HG02678 (cell line): ENCODE data around the gene D2HGDH.

Experiments
- ATAC-seq: cut with Tn5 transposase; IDR thresholded peaks from one replicate; pipeline ENCODE4 v1.9.1; 2021; ENCODE audit warnings: mild to moderate bottlenecking, moderate library complexity; ENCODE audit not compliant: unreplicated experiment

Gene D2HGDH

GRCh38 chr2:241734467-241735208 lies at the start of gene D2HGDH:
TSS of gene D2HGDH (plus strand) at chr2:241734630. CDS start at chr2:241735225, 595 bp downstream.
- peak; percentile 79 for ATAC-seq

GRCh38 chr2:241686324-241686649 lies 48.1 kb upstream of the D2HGDH start:
- peak; percentile 14 for ATAC-seq

DNA sequence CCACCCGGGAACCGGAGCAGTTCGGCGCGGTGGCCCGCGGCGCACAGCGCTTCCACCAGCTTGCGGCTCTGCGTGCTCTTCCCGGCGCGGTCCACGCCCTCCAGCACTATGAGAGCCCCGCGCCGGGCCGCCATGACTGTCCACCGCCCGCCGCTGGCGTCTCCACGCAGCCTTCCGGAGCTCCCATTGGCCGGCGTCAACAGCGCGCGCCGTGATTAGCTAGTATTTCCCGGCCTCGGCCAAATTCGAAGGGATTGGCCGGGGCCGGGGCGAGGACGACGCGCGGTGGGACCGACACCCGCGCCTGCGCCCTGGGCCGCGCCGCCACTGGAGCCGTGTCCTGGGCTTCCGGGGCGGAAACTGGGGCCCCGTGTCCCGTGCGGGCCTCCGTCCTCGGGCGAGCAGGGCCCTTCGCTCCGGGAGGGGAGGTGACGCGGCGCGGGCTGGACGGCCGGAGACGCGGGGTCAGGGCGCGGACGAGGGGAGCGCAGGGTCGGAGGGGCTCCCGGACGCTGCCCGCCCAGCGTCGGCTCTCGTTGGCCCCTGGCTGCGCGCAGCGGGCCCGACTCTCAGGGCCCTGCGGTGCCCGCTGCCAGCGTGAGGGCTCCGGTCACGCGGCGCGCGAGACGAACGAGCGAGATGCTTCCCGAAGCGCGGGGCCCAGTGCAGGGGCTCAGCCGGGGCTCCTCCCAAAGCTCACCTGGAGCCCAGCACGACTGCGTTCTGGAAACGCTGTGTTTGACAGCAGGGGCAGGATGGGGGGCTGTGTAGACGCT lies 47.6 kb upstream of the D2HGDH start, which contains the start of gene DTYMK:
Gene DTYMK (minus strand): TSS at position 166 of the 776 bp plus-strand sequence. CDS start 32 bp downstream, at position 134.
- peak; percentile 98 for ATAC-seq

GRCh38 chr2:241689306-241689705 lies 45.1 kb upstream of the D2HGDH start:
- no peak for ATAC-seq

DNA sequence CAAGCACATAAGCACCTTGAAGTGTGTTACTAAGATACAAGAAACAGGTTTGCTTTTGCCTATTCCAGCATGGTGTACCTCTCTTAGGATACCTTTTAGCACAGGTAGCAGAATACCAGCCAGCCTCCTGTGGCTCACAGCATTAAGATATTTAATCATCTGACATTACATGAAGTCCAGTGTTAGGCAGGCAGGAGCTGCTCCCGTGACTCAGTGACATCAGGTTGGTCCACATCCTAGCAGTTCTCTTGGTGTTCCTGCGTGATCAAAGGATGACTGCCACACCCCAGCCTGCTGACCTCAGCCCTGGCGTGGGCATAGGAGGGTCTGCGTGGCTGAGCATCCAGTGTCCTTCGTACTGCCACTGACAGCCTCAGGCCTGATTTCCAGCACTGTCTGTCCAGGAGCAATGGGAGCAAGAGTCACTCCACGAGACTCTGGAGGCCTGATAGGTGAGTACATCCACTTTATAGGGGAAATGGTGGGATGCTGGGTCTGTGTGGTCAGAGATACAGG lies 44.2 kb upstream of the D2HGDH start:
- no peak for ATAC-seq

DNA sequence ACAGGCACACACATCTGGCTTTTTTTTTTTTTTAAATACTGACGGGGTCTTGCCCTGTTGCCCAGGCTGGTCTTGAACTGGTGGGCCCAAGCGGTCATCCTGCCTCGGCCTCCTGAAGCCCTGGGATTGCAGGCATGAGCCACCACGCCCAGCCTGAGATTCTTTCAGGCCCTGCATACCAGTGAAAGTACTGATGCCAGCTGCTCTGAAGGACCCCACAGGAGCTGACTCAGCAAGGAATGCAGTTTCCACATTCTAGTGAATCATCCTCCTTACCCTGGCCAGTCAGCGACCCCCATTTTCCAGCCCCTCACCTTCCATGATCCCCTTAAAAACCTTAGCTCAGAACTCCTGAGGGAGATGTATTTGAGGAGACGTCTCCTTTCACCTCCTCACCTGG lies 42.0 kb upstream of the D2HGDH start:
- ATAC-seq: no peak

DNA sequence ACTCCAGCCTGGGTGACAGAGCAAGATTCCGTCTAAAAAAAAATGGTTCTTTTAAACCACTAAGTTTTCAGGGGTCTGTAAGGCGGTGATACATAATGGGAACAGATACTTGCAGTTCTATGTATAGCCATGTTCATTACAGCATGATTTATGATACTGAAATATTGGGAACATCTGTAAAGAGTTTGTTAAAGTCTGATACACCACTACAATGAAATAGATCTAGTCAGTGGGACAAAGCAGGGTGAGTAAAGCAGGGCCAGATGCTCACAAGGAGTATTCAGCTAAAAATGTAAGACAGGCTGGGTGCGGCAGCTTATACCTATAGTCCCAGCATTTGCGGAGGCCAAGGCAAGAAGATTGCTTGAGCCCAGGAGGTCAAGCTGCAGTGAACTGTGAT lies 38.8 kb upstream of the D2HGDH start:
- no peak for ATAC-seq

DNA sequence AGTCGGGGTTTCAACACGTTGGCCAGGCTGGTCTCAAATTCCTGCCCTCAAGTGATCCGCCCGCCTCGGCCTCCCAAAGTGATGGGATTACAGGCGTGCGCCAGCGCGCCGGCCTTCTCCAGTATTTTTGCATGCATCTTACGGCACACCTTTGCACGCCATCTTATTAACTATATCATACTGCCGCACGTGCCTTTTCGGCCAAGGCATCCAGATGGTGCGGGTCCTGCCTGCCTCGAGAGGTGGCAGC lies 33.4 kb upstream of the D2HGDH start:
- ATAC-seq: no peak

DNA sequence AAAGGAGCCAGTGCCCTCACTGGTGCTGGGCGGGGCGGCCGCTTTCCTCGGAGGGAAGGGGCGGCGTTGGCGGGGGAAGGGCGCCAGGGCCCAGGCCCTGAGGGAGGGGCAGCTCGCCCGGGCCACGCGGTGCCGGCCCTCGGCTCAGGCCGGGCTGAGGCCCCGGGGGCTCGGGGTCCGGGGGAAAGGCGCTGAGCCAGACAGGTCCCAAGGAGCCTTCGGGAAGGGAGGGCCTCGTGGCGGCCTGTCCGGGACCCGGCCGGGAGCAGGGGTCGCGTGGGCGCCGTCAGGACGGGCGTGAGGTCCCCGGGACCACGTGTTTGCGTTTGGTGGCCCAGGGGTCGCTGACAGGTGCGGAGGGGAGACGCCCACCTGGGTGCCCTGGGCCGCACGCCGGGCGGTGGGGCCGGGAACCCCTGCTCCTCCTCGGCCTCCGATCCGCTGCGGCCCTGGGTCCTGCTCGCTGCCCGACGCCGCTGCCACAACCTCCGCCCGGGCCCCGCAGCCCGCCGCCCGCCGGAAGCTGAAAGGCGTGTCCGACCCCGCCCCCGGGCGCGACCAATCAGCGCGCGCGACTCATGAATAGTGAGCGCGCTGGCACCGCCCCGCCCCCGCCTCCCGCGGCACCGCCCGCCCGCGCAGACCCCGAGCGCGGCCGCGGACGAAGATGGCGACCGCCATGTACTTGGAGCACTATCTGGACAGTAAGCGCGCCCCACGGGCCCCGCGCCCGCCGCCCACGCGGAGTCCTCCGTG lies 32.9 kb upstream of the D2HGDH start, which contains the start of gene ING5:
Gene ING5 (plus strand): TSS at position 641 of the 756 bp plus-strand sequence. CDS start 27 bp downstream, at position 668.
- peak; percentile 61 for ATAC-seq

DNA sequence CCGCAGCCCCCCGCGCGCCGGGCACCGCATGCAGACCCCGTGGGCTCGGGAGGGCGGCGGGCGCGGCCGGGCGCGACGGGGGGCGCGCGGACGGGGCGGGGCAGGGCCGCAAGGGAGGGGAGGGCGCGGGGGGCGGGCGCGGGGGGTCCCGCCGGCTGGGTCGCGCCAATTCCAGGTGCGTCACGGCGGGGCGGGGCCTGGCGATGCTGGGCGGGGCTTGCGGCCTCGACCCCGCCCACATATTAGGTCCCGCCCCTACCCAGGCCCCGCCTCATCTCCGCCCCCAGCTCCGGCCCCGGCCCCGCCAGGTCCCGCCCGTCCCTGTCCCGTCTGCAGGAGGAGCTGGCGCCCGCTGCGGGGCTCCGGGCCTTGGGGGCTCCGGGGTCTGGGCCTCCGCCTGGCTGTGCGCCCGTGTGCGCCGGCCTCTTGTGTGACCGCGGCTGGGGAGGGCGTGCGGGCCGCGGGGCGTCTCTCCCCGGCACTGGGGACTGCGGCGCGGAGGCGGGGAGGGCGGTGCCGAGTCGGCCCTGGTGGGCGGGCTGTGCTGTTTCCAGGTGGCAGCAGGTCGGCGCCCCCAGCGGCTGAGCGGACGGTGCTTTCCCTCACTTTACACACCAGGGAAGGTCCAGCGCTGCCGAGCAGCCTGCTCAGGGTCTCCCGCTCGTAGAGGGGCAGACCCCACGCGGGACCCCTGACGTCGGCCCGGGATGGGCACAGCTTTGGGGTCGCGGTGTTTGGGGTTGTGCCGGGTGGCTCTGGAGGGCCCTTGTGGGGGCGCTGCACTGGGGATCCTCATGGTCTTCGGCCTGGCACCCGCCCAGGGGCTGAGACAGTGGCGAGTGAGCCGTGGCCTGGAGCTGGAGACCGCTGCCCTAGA lies 32.0 kb upstream of the D2HGDH start:
- ATAC-seq: peak; percentile 62

DNA sequence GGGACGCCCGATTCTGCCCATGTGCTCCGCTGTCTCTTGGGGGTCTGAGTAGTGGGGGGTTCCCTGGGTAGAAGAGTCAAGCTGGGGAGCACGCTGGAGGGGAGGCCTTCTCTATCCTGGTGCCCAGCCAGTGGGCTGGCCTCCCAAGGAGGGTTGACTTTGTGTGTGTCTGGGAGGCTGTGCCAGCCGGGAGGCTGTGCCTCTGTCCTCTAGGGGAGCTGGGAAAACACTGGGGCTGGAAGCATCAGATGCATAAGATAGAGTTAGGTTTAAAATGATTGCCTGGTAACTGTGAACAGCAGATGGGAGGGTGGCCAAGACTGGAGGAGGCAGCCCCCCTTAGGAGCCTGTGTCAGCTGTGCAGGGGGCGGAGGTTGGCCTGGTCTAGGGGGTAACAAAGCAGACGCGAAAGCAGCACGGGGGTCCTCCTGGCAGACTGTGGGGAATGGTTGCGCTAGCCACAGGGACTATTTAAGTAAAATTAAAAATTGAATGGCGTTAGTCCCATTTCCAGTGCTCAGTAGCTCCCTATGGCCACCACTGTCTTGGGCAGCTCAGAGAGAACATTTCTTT lies 31.3 kb upstream of the D2HGDH start:
- no peak for ATAC-seq

- ATAC-seq: no peak
Observed at GRCh38 chr2:241706537-241706936, 27.9 kb upstream of the D2HGDH start.

GRCh38 chr2:241708879-241709278 lies 25.6 kb upstream of the D2HGDH start:
- ATAC-seq: no peak

DNA sequence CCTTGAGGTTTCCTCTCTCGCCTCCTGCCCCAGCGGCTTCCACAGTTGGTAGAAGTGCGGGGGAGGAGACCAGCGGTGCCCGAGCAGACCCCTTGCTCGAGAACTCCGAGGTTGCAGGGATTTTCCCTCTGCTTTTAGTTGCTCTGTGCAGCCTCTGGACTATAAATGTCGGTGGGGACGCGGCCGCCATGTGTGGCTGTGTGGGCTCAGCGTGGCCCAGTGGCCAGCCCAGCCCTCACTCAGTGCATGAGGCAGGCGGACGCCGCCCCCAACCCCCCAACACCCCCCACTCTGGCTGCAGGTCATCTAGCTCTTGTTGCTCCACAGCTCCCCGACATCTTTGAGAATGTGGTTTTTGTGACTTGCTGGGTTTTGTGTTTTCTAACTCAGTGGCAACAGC lies 15.3 kb upstream of the D2HGDH start:
- ATAC-seq: no peak

GRCh38 chr2:241720099-241720498 lies 14.3 kb upstream of the D2HGDH start:
- no peak for ATAC-seq

- ATAC-seq: no peak
Observed at GRCh38 chr2:241720560-241720959, 13.9 kb upstream of the D2HGDH start.

- no peak for ATAC-seq
Observed at GRCh38 chr2:241721852-241722251, 12.6 kb upstream of the D2HGDH start.

DNA sequence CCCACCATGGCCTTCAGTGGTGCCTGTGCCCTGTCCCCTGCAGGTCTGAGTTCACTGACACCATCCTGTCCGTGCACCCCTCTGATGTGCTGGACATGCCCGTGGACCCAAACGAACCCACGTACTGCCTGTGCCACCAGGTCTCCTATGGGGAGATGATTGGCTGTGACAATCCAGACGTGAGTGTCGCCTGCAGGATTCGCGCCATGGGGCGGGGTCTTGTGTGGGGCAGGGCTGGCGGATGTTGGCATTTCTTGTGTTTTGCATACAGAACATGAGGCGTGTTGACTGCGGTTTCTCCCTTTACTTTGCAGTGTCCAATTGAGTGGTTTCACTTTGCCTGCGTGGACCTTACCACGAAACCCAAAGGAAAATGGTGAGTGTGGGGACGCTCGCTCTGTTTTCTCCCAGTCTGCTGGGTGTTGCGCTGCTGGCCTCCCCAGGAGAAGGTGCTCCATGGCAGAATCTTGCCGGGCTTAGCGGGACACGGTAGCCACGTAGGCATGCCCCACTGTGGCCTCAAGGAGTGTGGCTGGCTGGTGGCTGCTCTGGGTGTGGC lies 11.5 kb upstream of the D2HGDH start:
- no peak for ATAC-seq

DNA sequence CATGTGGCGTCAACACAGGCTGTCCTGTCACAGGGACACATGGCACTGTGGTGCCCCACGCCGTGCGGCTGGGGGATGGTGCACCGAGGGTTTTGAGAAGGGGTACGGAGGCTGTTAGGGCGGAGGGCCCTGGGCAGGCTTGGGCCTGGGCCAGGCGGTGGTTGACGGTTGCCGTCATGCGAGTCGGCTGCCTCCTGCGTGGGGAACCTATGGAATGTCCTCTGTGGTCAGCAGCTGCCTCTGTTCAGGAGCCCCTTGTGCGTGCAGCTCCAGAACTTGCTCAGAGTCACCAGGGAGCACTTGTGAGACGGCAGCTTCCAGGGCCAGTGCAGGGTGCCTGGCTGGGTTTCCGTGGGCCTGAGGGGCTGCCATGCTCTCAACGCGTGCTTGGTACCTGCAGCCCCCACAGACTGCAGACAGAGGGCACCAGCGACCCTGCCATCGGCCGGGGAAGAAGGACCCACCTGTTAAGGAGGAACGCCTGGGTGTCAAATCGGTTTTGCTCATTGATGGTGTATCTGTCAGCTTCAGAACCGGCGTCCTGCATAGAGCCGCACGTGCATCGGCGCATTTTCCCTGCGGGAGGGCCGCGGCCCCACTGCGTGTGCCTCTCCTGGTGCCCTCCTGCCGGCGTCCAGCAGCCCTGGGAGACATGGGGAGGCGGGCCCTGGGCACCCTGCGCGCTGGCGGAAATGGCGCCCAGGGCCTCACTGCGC lies 10.0 kb upstream of the D2HGDH start:
- ATAC-seq: no peak
